ENCODE measurements around the gene LAMTOR5. TPM values are rescaled to one million over a fixed set of nuclear protein-coding genes. Genes with fewer than 3 reads are reported as not detected.

LAMTOR5 gene
- total and polyA plus RNA-seq, 2 of the 13 experiments (the other 11 are each of a cell fraction or from before 2014, with no cell fraction given), result 96.7 to 400 TPM

GRCh38 chr1:110420023-110420662 lies 12.6 kb upstream of the LAMTOR5 start (continued):
- TF ChIP-seq SCMH1 (CRISPR knock-in tag; IDR thresholded peaks at IDR 0.05; ENCODE audit: borderline replicate concordance), result no peak
- no peak for TF ChIP-seq ZBTB7B (CRISPR knock-in tag; IDR thresholded peaks at IDR 0.05)
- TF ChIP-seq KDM5B (CRISPR knock-in tag; IDR thresholded peaks at IDR 0.05; ENCODE audit: borderline replicate concordance), result no peak

GRCh38 chr1:110418729-110419128 lies 11.2 kb upstream of the LAMTOR5 start:
- Histone ChIP-seq H3K36me3 (replicated peaks in 1 of 2; ENCODE audit: control insufficient read depth in 1 of 2, insufficient read depth in 2 of 2, low read length in 2 of 2) (no peaks in the 10 kb centered on the region), H3K4me2 (ENCODE audit: low read depth, low read length) (no peak overlapping the region), H3K9me3 (ENCODE audit: low read length) (no peaks in the 10 kb centered on the region), H2AFZ (ENCODE audit: low read length) (no peak overlapping the region), H3K9ac (ENCODE audit: insufficient read depth, low read depth, low read length) (no peak overlapping the region), H3K27me3 (ENCODE audit: control insufficient read depth in 1 of 2, insufficient read depth in 2 of 2, low read length in 2 of 2) (no peaks in the 10 kb centered on the region), H4K20me1 (ENCODE audit: insufficient read depth, low read length) (no peaks in the 10 kb centered on the region), H3K4me3 (replicated peaks in 1 of 3; ENCODE audit: insufficient read depth in 1 of 3, low read depth in 2 of 3, low read length in 3 of 3) (no peak overlapping the region), H3K4me1 (ENCODE audit: insufficient read depth, low read length) (no peaks in the 10 kb centered on the region), H3K79me2 (ENCODE audit: insufficient read depth, low read length) (no peaks in the 10 kb centered on the region), H3K27ac (ENCODE audit: extremely low read length, insufficient read depth, low read length) (no peak overlapping the region)
- WGBS (ENCODE audit: low lambda C conversion rate), result 78% methylated on average over 1 of the region's 1 CpG
- BruUV-seq (replicated peaks), result no TSS peak
- ChIA-PET POLR2A (no interaction called here), CTCF (ENCODE audit: low intra/inter-chr PET ratio, low total read pairs) (no interaction called here)
- in situ Hi-C loops (cut with HindIII; ENCODE audit: extremely low pct_ligation_motif_present, low pct_unique_long_range_greater_than_20kb), result no loop called here
- FAIRE-seq, result no peak
- intact Hi-C loops (cut with micrococcal nuclease; ENCODE audit: unreplicated experiment), result no loop called here
- no peak for DNase-seq (ENCODE audit: low spot score)
- no peak for ATAC-seq
- TF ChIP-seq ZNF280D (CRISPR knock-in tag; IDR thresholded peaks at IDR 0.05) (no peak), KLF15 (CRISPR knock-in tag; IDR thresholded peaks at IDR 0.05; ENCODE audit: borderline replicate concordance) (no peak), ZNF530 (CRISPR knock-in tag; IDR thresholded peaks at IDR 0.05; ENCODE audit: low read depth) (no peak), MEIS1 (CRISPR knock-in tag; IDR thresholded peaks at IDR 0.05; ENCODE audit: borderline replicate concordance) (no peak), ZNF30 (CRISPR knock-in tag; IDR thresholded peaks at IDR 0.05) (no peak), PRMT3 (CRISPR knock-in tag; IDR thresholded peaks at IDR 0.05; ENCODE audit: borderline replicate concordance, low read depth) (no peak), ZFP62 (CRISPR knock-in tag; IDR thresholded peaks at IDR 0.05) (no peak), SSRP1 (CRISPR knock-in tag; IDR thresholded peaks at IDR 0.05) (no peak), ZNF546 (CRISPR knock-in tag; conservative IDR thresholded peaks at IDR 0.05) (no peak), BRCA1 (CRISPR knock-in tag; IDR thresholded peaks at IDR 0.05) (no peak), FIP1L1 (IDR thresholded peaks at IDR 0.05; ENCODE audit: borderline replicate concordance, insufficient read depth, low read depth, low read length) (no peak), FOXO1 (CRISPR knock-in tag; IDR thresholded peaks at IDR 0.05) (no peak)
- TF ChIP-seq, protein P1, sequence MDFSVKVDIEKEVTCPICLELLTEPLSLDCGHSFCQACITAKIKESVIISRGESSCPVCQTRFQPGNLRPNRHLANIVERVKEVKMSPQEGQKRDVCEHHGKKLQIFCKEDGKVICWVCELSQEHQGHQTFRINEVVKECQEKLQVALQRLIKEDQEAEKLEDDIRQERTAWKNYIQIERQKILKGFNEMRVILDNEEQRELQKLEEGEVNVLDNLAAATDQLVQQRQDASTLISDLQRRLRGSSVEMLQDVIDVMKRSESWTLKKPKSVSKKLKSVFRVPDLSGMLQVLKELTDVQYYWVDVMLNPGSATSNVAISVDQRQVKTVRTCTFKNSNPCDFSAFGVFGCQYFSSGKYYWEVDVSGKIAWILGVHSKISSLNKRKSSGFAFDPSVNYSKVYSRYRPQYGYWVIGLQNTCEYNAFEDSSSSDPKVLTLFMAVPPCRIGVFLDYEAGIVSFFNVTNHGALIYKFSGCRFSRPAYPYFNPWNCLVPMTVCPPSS (IDR thresholded peaks at IDR 0.05), result no peak
- TF ChIP-seq, protein P2, sequence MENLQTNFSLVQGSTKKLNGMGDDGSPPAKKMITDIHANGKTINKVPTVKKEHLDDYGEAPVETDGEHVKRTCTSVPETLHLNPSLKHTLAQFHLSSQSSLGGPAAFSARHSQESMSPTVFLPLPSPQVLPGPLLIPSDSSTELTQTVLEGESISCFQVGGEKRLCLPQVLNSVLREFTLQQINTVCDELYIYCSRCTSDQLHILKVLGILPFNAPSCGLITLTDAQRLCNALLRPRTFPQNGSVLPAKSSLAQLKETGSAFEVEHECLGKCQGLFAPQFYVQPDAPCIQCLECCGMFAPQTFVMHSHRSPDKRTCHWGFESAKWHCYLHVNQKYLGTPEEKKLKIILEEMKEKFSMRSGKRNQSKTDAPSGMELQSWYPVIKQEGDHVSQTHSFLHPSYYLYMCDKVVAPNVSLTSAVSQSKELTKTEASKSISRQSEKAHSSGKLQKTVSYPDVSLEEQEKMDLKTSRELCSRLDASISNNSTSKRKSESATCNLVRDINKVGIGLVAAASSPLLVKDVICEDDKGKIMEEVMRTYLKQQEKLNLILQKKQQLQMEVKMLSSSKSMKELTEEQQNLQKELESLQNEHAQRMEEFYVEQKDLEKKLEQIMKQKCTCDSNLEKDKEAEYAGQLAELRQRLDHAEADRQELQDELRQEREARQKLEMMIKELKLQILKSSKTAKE (CRISPR knock-in tag; IDR thresholded peaks at IDR 0.05; ENCODE audit: borderline replicate concordance), result no peak

Measured in HepG2 (cell line).